ENCODE results near the gene MME.

- TF ChIP-seq CTCF (conservative IDR thresholded peaks at IDR 0.05 in 1 of 2, IDR thresholded peaks at IDR 0.05 in 1 of 2; ENCODE audit: low read depth in 1 of 2, low read length in 2 of 2) = no peak
- TF ChIP-seq EZH2 (IDR thresholded peaks at IDR 0.05; ENCODE audit: low read length, missing control alignments) = no peak
These were observed 15.2 kb upstream of the MME start for GRCh38 chr3:155064920-155065319.

Data from fibroblast of lung (primary cell).